Gastroesophageal sphincter (tissue), 3 donors: ENCODE results near the gene ALDH1A3.

Experiments used
- CTCF ChIP-seq, 4 experiments: fragments of 200-600 bp in 2 of 4; fragments of 450-650 bp in 2 of 4; sonication (generic) in 1 of 4; IDR thresholded peaks; one replicate each; pipeline ENCODE4 v1.5.1; 2017 to 2019; ENCODE audit warnings: antibody characterized with exemption in 4 of 4, mild to moderate bottlenecking in 2 of 4, moderate library complexity in 2 of 4
- POLR2A ChIP-seq, 2 donors: fragments of 450-650 bp; IDR thresholded peaks; one replicate each; pipeline ENCODE4 v1.6.1; 2017; ENCODE audit warnings: antibody characterized with exemption in 2 of 2, mild to moderate bottlenecking in 2 of 2, moderate library complexity in 1 of 2

DNA sequence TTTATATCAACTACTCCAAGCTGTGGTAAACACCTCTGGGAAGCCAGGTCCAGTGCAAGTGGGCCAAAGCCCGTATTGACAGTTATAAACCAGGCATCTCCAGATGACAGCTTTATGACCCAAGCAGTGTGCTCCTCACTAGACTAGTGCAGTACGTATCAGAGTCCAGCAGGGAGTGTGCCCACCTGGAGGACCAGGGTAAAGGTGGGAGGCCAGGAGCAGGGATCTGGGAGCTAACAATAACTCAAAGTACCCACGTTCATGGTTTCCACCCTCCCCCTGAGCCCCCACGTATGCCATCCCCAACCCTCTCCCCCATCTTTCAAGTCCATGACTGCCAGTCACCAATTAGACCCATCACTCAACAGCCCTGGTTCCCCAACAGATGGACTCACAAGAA lies 27.0 kb upstream of the ALDH1A3 start:
- no peak for TF ChIP-seq POLR2A (IDR thresholded peaks at IDR 0.05)
- no peak for TF ChIP-seq CTCF (IDR thresholded peaks at IDR 0.05)
